AG09319 (cell line): ENCODE results near the gene MPP1.
"Not testable (repeated sequence)": the region's sequence is repeated elsewhere in the genome, so short reads cannot be mapped to it uniquely, and the experiment has no call there.

Source experiments
- DNase-seq: peaks from one replicate; pipeline ENCODE4 v3.0.0-alpha.2; 2010; ENCODE audit warnings: low read depth; ENCODE audit errors: extremely low read depth
- CTCF ChIP-seq: IDR thresholded peaks from 2 replicates; pipeline ENCODE4 v1.5.1; 2011; ENCODE audit warnings: low read depth, mild to moderate bottlenecking, inconsistent platforms, low read length, moderate library complexity

MPP1 gene

GRCh38 chrX:154819771-154820341 is 14.6 kb upstream of the MPP1 start:
- TF ChIP-seq CTCF = no peak
- DNase-seq = no peak

- no peak for DNase-seq
- no peak for TF ChIP-seq CTCF
Measured at GRCh38 chrX:154818916-154819770, 13.9 kb upstream of the MPP1 start.

GRCh38 chrX:154817048-154817618 is 11.8 kb upstream of the MPP1 start:
- DNase-seq = not testable (repeated sequence)

GRCh38 chrX:154816326-154816898 is 11.1 kb upstream of the MPP1 start:
- not testable (repeated sequence) for DNase-seq

- DNase-seq = no peak
- TF ChIP-seq CTCF = no peak
Measured at GRCh38 chrX:154815274-154815818, 10.1 kb upstream of the MPP1 start.

GRCh38 chrX:154813801-154814200 is 8.5 kb upstream of the MPP1 start:
- DNase-seq = no peak
- no peak for TF ChIP-seq CTCF

- TF ChIP-seq CTCF = no peak
- DNase-seq = no peak
Measured at GRCh38 chrX:154812341-154813101, 7.2 kb upstream of the MPP1 start.
